ENCODE measurements around the gene ALS2CL.
A peak's percentile ranks its signal among the peaks of the same experiment; 100 is the strongest.

Gene ALS2CL

DNA sequence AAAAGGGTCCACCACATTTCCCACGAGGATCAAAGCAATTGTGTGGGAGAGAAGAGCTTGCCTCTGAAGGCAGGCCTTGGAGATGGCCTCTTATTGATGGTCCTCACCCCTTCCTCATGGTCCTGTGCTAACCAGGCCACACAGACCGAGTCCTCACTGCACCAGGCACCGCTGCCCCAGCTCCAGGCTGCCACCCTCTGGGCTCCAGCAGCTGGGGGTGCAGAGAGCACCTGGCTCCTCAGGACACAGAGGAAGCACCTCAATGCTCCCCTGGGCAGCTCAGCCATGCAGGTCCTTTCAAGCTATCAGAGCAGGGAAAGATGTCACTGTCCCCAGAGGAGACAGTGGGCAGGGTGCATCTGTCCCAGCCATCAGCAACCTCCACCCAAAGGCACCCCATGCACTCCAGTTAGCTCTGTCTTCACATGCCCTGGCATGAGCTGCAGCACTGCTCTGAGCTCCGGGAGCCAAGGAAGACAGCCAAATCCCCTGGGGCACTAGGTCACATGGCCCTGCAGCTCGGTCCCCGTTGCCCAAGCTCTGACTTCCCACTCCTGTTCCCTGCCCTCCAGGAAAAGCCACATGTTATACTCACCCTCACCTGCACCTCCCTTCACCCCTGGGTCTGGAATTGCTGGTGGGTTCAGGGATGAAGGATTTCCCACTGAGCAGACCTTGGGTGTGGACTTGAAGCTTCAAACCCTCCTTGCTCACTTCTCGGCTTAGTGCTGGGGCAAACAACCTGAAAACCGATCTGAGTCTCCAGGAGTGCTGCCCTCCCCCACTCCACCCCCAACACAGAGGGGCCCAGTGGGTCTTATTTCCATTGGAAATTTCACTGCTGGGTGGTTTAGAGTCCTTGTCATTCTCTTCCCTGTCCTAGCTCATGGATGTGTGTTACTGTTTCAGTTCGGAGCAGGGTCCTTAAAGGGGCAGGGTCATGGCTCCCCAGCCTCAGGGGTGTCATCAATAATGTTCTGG lies 32.6 kb downstream of the ALS2CL start:
- H3K4me3 ChIP-seq (ENCODE audit: insufficient read length, low read depth), result peak overlapping the region; percentile 6
- H3K27me3 ChIP-seq (ENCODE audit: insufficient read depth, insufficient read length), result no peaks in the 10 kb centered on the region
- no peak for TF ChIP-seq YY1 (IDR thresholded peaks at IDR 0.05; ENCODE audit: insufficient read depth, insufficient read length)
- TF ChIP-seq SUZ12 (IDR thresholded peaks at IDR 0.05; ENCODE audit: extremely low read depth, insufficient read depth, insufficient read length), result no peak
- no peak for TF ChIP-seq ZNF274 (IDR thresholded peaks at IDR 0.05; ENCODE audit: low read depth, low read length)
- peak overlapping the region; percentile 72 for H3K9ac ChIP-seq (ENCODE audit: insufficient read length, low read depth)
- no peaks in the 10 kb centered on the region for H3K36me3 ChIP-seq (ENCODE audit: insufficient read depth, insufficient read length, low read length)
- peaks cover 27% of the 10 kb centered on the region for H3K4me1 ChIP-seq (ENCODE audit: insufficient read depth, insufficient read length)
- H3K9me3 ChIP-seq (ENCODE audit: insufficient read depth, low read length), result no peaks in the 10 kb centered on the region
- no peak for DNase-seq (ENCODE audit: low read depth, low spot score)

DNA sequence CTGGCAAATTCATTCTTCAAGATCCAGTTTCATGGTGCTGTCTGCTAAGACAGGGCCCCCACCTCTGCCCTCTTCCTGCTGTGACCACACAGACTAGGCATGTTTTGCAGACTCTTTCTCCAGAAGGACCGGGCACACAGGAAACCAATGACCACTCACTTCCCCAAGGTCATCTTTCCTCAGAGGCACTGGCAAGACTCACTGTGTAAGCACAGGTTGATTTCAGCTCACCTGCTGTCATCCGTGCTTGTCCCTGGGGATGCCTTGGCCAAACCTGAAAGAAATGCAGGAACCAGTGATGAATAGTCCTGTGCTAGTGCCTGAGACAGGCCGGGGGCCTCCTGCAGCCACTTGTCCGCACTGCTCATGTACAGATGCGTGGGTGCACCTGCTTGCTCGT lies 33.5 kb downstream of the ALS2CL start:
- Histone ChIP-seq H3K27me3 (ENCODE audit: insufficient read depth, insufficient read length) (no peaks in the 10 kb centered on the region), H3K4me1 (ENCODE audit: insufficient read depth, insufficient read length) (peaks cover 27% of the 10 kb centered on the region), H3K4me3 (ENCODE audit: insufficient read length, low read depth) (no peak overlapping the region), H3K9me3 (ENCODE audit: insufficient read depth, low read length) (no peaks in the 10 kb centered on the region), H3K9ac (ENCODE audit: insufficient read length, low read depth) (peak overlapping the region; percentile 72), H3K36me3 (ENCODE audit: insufficient read depth, insufficient read length, low read length) (no peaks in the 10 kb centered on the region)
- no peak for DNase-seq (ENCODE audit: low read depth, low spot score)
- no peak for TF ChIP-seq ZNF274 (IDR thresholded peaks at IDR 0.05; ENCODE audit: low read depth, low read length)
- no peak for TF ChIP-seq YY1 (IDR thresholded peaks at IDR 0.05; ENCODE audit: insufficient read depth, insufficient read length)
- TF ChIP-seq SUZ12 (IDR thresholded peaks at IDR 0.05; ENCODE audit: extremely low read depth, insufficient read depth, insufficient read length), result no peak

DNA sequence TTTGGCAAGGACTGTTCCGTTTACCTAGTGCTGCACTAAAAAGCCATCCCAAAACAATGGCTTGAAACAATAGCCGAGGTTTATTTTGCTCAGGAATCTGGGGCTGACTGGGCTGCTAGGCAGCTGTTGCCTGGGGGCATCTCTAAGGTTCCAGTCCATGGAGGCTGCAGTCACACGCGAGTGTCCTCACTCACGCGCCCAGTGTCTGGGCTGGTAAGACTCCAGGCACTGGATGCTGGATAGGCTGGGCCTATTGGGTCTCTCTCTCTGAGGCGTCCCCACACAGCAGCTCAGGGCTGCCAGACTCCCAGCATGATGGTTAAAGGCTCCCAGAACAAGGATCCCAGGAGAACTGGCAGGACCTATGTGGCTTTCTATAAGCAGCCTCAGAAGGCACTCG lies 34.2 kb downstream of the ALS2CL start:
- peak; percentile 48 for DNase-seq (ENCODE audit: low read depth, low spot score)
- H3K4me1 ChIP-seq (ENCODE audit: insufficient read depth, insufficient read length), result peaks cover 27% of the 10 kb centered on the region
- TF ChIP-seq YY1 (IDR thresholded peaks at IDR 0.05; ENCODE audit: insufficient read depth, insufficient read length) (no peak), SUZ12 (IDR thresholded peaks at IDR 0.05; ENCODE audit: extremely low read depth, insufficient read depth, insufficient read length) (no peak), ZNF274 (IDR thresholded peaks at IDR 0.05; ENCODE audit: low read depth, low read length) (no peak)
- H3K9me3 ChIP-seq (ENCODE audit: insufficient read depth, low read length), result no peaks in the 10 kb centered on the region
- no peaks in the 10 kb centered on the region for H3K36me3 ChIP-seq (ENCODE audit: insufficient read depth, insufficient read length, low read length)
- H3K4me3 ChIP-seq (ENCODE audit: insufficient read length, low read depth), result no peak overlapping the region
- H3K9ac ChIP-seq (ENCODE audit: insufficient read length, low read depth), result peak overlapping the region; percentile 51
- no peaks in the 10 kb centered on the region for H3K27me3 ChIP-seq (ENCODE audit: insufficient read depth, insufficient read length)

DNA sequence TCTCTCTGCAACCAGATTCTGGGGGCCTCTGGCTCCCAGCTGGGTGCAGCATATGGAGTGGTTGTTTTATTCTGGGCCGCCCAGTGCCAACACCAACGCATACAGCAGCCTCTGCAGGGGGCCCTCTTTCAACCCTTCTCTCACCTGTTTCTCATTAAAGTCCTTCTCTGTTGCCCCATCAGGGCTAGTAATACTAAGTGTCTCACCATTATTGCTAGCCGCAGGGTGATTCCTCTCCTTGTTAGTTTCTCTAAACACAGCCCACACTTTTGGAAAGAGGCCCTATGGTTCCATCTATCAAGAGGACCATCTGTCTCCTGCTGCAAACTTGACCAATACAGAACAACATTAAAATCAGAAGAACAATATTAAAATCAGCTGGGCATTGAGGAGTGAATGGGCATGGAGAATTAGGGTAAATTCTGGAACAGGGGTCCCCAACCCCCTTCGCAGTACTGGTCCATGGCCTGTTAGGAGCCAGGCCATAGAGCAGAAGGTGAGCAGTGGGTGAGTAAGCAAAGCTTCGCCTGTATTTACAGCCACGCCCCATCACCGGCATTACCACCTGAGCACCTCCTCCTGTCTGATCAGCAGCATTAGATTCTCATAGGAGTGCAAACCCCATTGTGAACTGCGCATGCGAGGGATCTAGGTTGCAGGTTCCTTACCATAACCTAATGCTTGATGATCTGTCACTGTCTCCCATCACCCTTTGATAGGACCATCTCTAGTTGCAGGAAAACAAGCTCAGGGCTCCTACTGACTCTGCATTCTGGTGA lies 36.5 kb downstream of the ALS2CL start:
- Histone ChIP-seq H3K9ac (ENCODE audit: insufficient read length, low read depth) (no peak overlapping the region), H3K36me3 (ENCODE audit: insufficient read depth, insufficient read length, low read length) (no peaks in the 10 kb centered on the region), H3K4me3 (ENCODE audit: insufficient read length, low read depth) (no peak overlapping the region), H3K9me3 (ENCODE audit: insufficient read depth, low read length) (peaks cover 9% of the 10 kb centered on the region; the same call in 1 of the 2 replicates), H3K4me1 (ENCODE audit: insufficient read depth, insufficient read length) (peaks cover 16% of the 10 kb centered on the region), H3K27me3 (ENCODE audit: insufficient read depth, insufficient read length) (no peaks in the 10 kb centered on the region)
- TF ChIP-seq ZNF274 (IDR thresholded peaks at IDR 0.05; ENCODE audit: low read depth, low read length), result no peak
- no peak for DNase-seq (ENCODE audit: low read depth, low spot score)

DNA sequence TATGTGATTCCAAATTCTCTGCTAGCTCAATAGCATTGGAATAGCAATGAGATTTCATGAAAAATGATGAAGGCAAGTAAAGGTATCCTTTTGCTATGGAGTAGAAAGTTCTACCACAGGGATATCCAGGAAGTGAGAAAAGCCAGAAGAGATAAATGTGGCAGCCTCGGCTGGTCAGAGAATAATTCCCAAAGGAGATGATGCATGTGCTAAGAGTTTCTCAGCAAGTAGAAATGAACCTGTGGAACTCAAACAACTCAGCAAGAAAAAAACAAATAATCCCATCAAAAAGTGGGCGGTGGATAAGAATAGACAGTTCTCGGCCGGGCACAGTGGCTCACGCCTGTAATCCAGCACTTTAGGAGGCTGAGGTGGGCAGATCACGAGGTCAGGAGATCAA lies 38.2 kb downstream of the ALS2CL start:
- H3K36me3 ChIP-seq (ENCODE audit: insufficient read depth, insufficient read length, low read length), result no peaks in the 10 kb centered on the region
- no peak overlapping the region for H3K4me3 ChIP-seq (ENCODE audit: insufficient read length, low read depth)
- TF ChIP-seq ZNF274 (IDR thresholded peaks at IDR 0.05; ENCODE audit: low read depth, low read length), result no peak
- no peak for TF ChIP-seq YY1 (IDR thresholded peaks at IDR 0.05; ENCODE audit: insufficient read depth, insufficient read length)
- TF ChIP-seq SUZ12 (IDR thresholded peaks at IDR 0.05; ENCODE audit: extremely low read depth, insufficient read depth, insufficient read length), result no peak
- H3K9me3 ChIP-seq (ENCODE audit: insufficient read depth, low read length), result peaks cover 14% of the 10 kb centered on the region; the same call in 1 of the 2 replicates
- H3K27me3 ChIP-seq (ENCODE audit: insufficient read depth, insufficient read length), result no peaks in the 10 kb centered on the region
- no peak overlapping the region for H3K9ac ChIP-seq (ENCODE audit: insufficient read length, low read depth)
- H3K4me1 ChIP-seq (ENCODE audit: insufficient read depth, insufficient read length), result peaks cover 8% of the 10 kb centered on the region
- no peak for DNase-seq (ENCODE audit: low read depth, low spot score)

DNA sequence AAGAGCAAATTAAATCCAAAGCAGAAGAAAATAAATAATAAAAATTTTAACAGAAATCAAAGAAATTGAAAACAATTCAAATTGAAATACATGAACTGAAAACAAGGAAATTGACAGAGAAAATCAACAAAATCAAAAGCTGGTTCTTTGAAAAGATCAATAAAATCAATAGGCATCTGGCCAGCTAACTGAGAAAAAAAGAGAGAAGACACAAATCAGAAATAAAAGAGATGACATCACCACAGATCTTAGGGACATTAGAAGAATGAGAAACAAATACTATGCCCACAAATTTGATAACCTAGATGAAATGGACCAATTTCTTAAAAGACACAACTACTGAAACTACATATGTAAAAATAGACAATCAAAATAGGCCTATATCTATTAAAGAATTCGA lies 42.4 kb downstream of the ALS2CL start:
- TF ChIP-seq YY1 (IDR thresholded peaks at IDR 0.05; ENCODE audit: insufficient read depth, insufficient read length), result no peak
- no peak for DNase-seq (ENCODE audit: low read depth, low spot score)

DNA sequence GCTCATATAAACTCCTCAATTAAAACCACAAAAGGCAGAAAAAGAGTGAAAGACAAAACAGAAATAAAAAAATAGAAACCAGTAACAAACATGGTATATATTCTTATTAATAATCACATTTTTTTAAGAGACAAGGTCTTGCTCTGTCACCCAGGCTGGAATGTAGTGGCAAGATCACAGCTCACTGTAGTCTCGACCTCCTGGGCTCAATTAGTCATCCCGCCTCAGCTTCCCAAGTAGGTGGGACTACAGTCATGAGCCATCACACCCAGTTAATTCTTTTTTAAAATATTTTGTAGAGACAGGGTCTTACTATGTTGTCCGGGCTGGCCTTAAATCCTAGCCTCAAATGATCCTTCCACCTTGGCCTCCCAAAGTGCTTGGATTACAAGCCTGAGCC lies 44.0 kb downstream of the ALS2CL start:
- H3K36me3 ChIP-seq (ENCODE audit: insufficient read depth, insufficient read length, low read length), result no peaks in the 10 kb centered on the region
- DNase-seq (ENCODE audit: low read depth, low spot score), result no peak
- H3K4me3 ChIP-seq (ENCODE audit: insufficient read length, low read depth), result no peak overlapping the region
- H3K27me3 ChIP-seq (ENCODE audit: insufficient read depth, insufficient read length), result no peaks in the 10 kb centered on the region
- peaks cover 14% of the 10 kb centered on the region; the same call in 1 of the 2 replicates for H3K9me3 ChIP-seq (ENCODE audit: insufficient read depth, low read length)
- no peaks in the 10 kb centered on the region for H3K4me1 ChIP-seq (ENCODE audit: insufficient read depth, insufficient read length)
- no peak overlapping the region for H3K9ac ChIP-seq (ENCODE audit: insufficient read length, low read depth)
- TF ChIP-seq ZNF274 (IDR thresholded peaks at IDR 0.05; ENCODE audit: low read depth, low read length) (no peak), SUZ12 (IDR thresholded peaks at IDR 0.05; ENCODE audit: extremely low read depth, insufficient read depth, insufficient read length) (no peak), YY1 (IDR thresholded peaks at IDR 0.05; ENCODE audit: insufficient read depth, insufficient read length) (no peak)

More for the DNA sequence above, 42.4 kb downstream of the ALS2CL start:
- H3K9me3 ChIP-seq (ENCODE audit: insufficient read depth, low read length), result peaks cover 14% of the 10 kb centered on the region; the same call in 1 of the 2 replicates
- no peaks in the 10 kb centered on the region for H3K27me3 ChIP-seq (ENCODE audit: insufficient read depth, insufficient read length)
- no peak overlapping the region for H3K4me3 ChIP-seq (ENCODE audit: insufficient read length, low read depth)
- H3K36me3 ChIP-seq (ENCODE audit: insufficient read depth, insufficient read length, low read length), result no peaks in the 10 kb centered on the region
- no peak overlapping the region for H3K9ac ChIP-seq (ENCODE audit: insufficient read length, low read depth)
- no peaks in the 10 kb centered on the region for H3K4me1 ChIP-seq (ENCODE audit: insufficient read depth, insufficient read length)
